ENCODE measurements around the gene RBM5. TPM values are rescaled to one million over a fixed set of nuclear protein-coding genes. Genes with fewer than 3 reads are reported as not detected.

RBM5 gene
- polyA plus RNA-seq, 3 donors, result 9.7 to 332 (median 18.5) TPM

DNA sequence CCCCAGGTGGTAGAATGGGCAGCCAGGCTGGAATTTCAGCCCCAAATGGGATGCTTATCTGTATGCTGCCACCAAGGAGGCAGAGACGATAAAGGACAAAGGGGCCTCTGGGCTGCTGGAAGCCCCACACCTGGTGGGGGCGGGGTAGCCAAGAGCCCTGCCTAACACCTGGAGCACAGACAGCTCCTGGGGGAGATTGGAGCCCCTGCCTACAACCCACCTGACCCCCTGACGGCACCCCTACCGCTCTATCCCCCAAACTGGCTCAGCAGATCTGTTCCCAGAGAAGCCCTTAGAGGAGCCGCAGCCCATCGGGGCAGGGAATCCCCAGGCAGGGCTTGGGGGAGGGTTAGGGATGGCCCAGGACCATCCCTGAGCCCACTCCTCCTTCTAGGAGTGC is 50.6 kb downstream of the RBM5 start:
- intact Hi-C loops (cut with micrococcal nuclease), result no loop called here
- peaks cover 20% of the 10 kb centered on the region for H3K4me1 Mint-ChIP-seq
- no peak overlapping the region for H3K27ac ChIP-seq (ENCODE audit: low read depth in 1 of 2, low read length in 2 of 2)
- no peak overlapping the region for H3K4me3 ChIP-seq (replicated peaks in 1 of 3; ENCODE audit: low read depth in 2 of 3, low read length in 3 of 3)
- H3K4me3 Mint-ChIP-seq, result no peak overlapping the region
- H3K27ac Mint-ChIP-seq, result no peak overlapping the region
- H3K9me3 Mint-ChIP-seq, result peaks cover 0 to 3% (median 0%) of the 10 kb centered on the region in 7 donors
- no peak overlapping the region for H2AFZ ChIP-seq (ENCODE audit: insufficient read depth, low read depth, low read length, poor library complexity, severe bottlenecking)
- no peak overlapping the region for H3K4me2 ChIP-seq (replicated peaks; ENCODE audit: extremely low read depth, low read length, poor library complexity, severe bottlenecking)
- no peaks in the 10 kb centered on the region for H3K9me3 ChIP-seq (replicated peaks in 1 of 2; ENCODE audit: control insufficient read depth in 1 of 2, insufficient read depth in 1 of 2, low read length in 2 of 2)
- WGBS (ENCODE audit: insufficient coverage), result no CpG with 5 or more reads among the region's 6 CpGs
- TF ChIP-seq, protein P1, sequence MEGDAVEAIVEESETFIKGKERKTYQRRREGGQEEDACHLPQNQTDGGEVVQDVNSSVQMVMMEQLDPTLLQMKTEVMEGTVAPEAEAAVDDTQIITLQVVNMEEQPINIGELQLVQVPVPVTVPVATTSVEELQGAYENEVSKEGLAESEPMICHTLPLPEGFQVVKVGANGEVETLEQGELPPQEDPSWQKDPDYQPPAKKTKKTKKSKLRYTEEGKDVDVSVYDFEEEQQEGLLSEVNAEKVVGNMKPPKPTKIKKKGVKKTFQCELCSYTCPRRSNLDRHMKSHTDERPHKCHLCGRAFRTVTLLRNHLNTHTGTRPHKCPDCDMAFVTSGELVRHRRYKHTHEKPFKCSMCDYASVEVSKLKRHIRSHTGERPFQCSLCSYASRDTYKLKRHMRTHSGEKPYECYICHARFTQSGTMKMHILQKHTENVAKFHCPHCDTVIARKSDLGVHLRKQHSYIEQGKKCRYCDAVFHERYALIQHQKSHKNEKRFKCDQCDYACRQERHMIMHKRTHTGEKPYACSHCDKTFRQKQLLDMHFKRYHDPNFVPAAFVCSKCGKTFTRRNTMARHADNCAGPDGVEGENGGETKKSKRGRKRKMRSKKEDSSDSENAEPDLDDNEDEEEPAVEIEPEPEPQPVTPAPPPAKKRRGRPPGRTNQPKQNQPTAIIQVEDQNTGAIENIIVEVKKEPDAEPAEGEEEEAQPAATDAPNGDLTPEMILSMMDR (IDR thresholded peaks at IDR 0.05), result no peak
- H3K79me2 ChIP-seq (ENCODE audit: insufficient read depth, low read length), result no peaks in the 10 kb centered on the region
- H3K36me3 Mint-ChIP-seq, result no peaks in the 10 kb centered on the region
- H3K36me3 ChIP-seq (replicated peaks in 1 of 2; ENCODE audit: control insufficient read depth in 1 of 2, insufficient read depth in 2 of 2, low read length in 2 of 2), result no peaks in the 10 kb centered on the region
- no peaks in the 10 kb centered on the region for H4K20me1 ChIP-seq (ENCODE audit: insufficient read depth, low read length)
- no peak for DNase-seq
- peaks cover 17 to 25% of the 10 kb centered on the region in 2 donors for H3K4me1 ChIP-seq (ENCODE audit: control insufficient read depth in 1 of 2, insufficient read depth in 2 of 2, low read length in 2 of 2)
- no peaks in the 10 kb centered on the region for H3K27me3 ChIP-seq (ENCODE audit: control insufficient read depth in 2 of 2, insufficient read depth in 2 of 2, low read length in 2 of 2)
- peak overlapping the region; percentile 9 for H3K9ac ChIP-seq (ENCODE audit: insufficient read depth, low read length, poor library complexity, severe bottlenecking)
- H3K27me3 Mint-ChIP-seq (ENCODE audit: low read depth in 3 of 3), result peaks cover 5 to 18% (median 5%) of the 10 kb centered on the region in 3 donors

DNA sequence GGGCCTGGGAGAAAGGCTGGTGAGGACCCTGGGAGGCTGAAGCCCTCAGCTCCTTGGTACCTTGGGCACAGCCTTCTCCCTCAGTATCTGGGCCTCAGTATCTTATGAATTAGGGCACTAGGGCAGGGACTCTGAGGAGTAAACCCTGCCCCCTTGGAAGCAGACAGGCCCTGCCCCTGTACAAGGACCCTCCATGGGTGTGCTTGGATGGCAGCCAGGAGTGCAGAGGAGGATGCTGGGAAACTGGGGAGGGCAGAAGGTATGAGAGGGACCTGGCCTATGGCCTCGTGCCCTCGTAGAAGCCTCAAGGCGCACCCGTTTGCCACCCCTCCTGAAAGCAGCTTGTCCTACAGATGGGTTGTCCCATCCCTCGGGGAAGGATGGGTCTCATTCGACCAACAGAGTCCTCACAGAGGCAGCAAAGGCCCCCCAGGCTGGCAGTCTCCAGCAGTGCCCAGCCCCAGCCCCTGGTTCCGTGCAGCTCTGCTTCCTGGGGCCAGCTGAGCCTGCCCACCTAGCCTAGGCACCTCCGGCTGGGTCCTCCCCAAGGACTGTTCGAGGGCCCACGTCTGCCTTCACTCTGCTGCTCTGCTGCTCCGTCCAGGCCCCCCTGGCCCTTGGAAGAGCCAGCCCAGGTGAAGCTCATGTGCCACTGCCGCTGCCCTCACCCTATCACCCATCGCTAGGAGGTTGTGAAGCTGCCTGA is 51.2 kb downstream of the RBM5 start:
- Histone ChIP-seq H3K36me3 (replicated peaks in 1 of 2; ENCODE audit: control insufficient read depth in 1 of 2, insufficient read depth in 2 of 2, low read length in 2 of 2) (no peaks in the 10 kb centered on the region), H2AFZ (ENCODE audit: insufficient read depth, low read depth, low read length, poor library complexity, severe bottlenecking) (no peak overlapping the region), H3K4me3 (replicated peaks in 1 of 3; ENCODE audit: low read depth in 2 of 3, low read length in 3 of 3) (no peak overlapping the region), H3K9ac (ENCODE audit: insufficient read depth, low read length, poor library complexity, severe bottlenecking) (no peak overlapping the region), H3K27ac (ENCODE audit: low read depth in 1 of 2, low read length in 2 of 2) (no peak overlapping the region), H3K27me3 (ENCODE audit: control insufficient read depth in 2 of 2, insufficient read depth in 2 of 2, low read length in 2 of 2) (no peaks in the 10 kb centered on the region), H3K4me2 (replicated peaks; ENCODE audit: extremely low read depth, low read length, poor library complexity, severe bottlenecking) (no peak overlapping the region), H3K79me2 (ENCODE audit: insufficient read depth, low read length) (no peaks in the 10 kb centered on the region), H4K20me1 (ENCODE audit: insufficient read depth, low read length) (no peaks in the 10 kb centered on the region), H3K9me3 (replicated peaks in 1 of 2; ENCODE audit: control insufficient read depth in 1 of 2, insufficient read depth in 1 of 2, low read length in 2 of 2) (no peaks in the 10 kb centered on the region), H3K4me1 (ENCODE audit: control insufficient read depth in 1 of 2, insufficient read depth in 2 of 2, low read length in 2 of 2) (peaks cover 17 to 25% of the 10 kb centered on the region in 2 donors)
- Mint-ChIP-seq H3K9me3 (peaks cover 0 to 3% (median 0%) of the 10 kb centered on the region in 7 donors), H3K4me1 (peaks cover 20% of the 10 kb centered on the region), H3K4me3 (no peak overlapping the region), H3K27ac (peak overlapping the region in 1 of 7 donors; percentile 44), H3K27me3 (ENCODE audit: low read depth in 3 of 3) (peaks cover 5 to 18% (median 5%) of the 10 kb centered on the region in 3 donors), H3K36me3 (no peaks in the 10 kb centered on the region)
- TF ChIP-seq, protein P1 (IDR thresholded peaks at IDR 0.05), result no peak
- WGBS (ENCODE audit: insufficient coverage), result 94% methylated on average over 13 of the region's 13 CpGs
- no peak for DNase-seq
- intact Hi-C loops (cut with micrococcal nuclease), result no loop called here
